Stimulated activated naive B cell treated with anti-CD40 and anti-IgM and Interleukin-4, amounts not matched to agents 10 μg/mL and 1 μg/mL and 100 μg/mL, for 72 hours (primary cell): Measurements from ENCODE around the gene NUP43.
A peak's percentile ranks its signal among the peaks of the same experiment; 100 is the strongest.

Experiments used
- ATAC-seq, 2 donors: fragments of 150-1000 bp; cut with Tn5 transposase; replicated peaks; 2 replicates each; pipeline ENCODE4 v1.10.0; 2021; ENCODE audit warnings: moderate library complexity in 1 of 2
- DNase-seq: peaks from one replicate; pipeline ENCODE4 v3.0.0; 2021
- H3K27ac Mint-ChIP-seq: one replicate; pipeline ENCODE4 v1.8.0; 2022; ENCODE audit warnings: mild to moderate bottlenecking, mixed read lengths
- H3K27me3 Mint-ChIP-seq, 2 donors: one replicate each; pipeline ENCODE4 v1.8.0; 2022; ENCODE audit warnings: mixed read lengths in 2 of 2
- H3K36me3 Mint-ChIP-seq, 2 donors: one replicate each; pipeline ENCODE4 v1.8.0; 2022; ENCODE audit warnings: mixed read lengths in 2 of 2, mild to moderate bottlenecking in 1 of 2
- H3K4me1 Mint-ChIP-seq, 2 donors: one replicate each; pipeline ENCODE4 v1.8.0; 2022; ENCODE audit warnings: mixed read lengths in 2 of 2, mild to moderate bottlenecking in 1 of 2
- H3K4me3 Mint-ChIP-seq, 2 donors: one replicate each; pipeline ENCODE4 v1.8.0; 2022; ENCODE audit warnings: mild to moderate bottlenecking in 2 of 2, mixed read lengths in 2 of 2, moderate library complexity in 1 of 2
- H3K9me3 Mint-ChIP-seq, 2 donors: one replicate each; pipeline ENCODE4 v1.8.0; 2022; ENCODE audit warnings: mixed read lengths in 2 of 2, mild to moderate bottlenecking in 1 of 2

Gene NUP43

GRCh38 chr6:149727793-149728498, 18.4 kb downstream of the NUP43 start:
- Mint-ChIP-seq H3K4me1 (peaks cover 8 to 22% of the 10 kb centered on the region in 2 donors), H3K9me3 (no peaks in the 10 kb centered on the region), H3K27ac (no peak overlapping the region), H3K27me3 (no peaks in the 10 kb centered on the region), H3K4me3 (no peak overlapping the region), H3K36me3 (peaks cover 25 to 46% of the 10 kb centered on the region in 2 donors)
- DNase-seq (no peak), ATAC-seq (no peak)

- Mint-ChIP-seq H3K36me3 (peaks cover 22 to 40% of the 10 kb centered on the region in 2 donors), H3K4me1 (peaks cover 8 to 22% of the 10 kb centered on the region in 2 donors), H3K27me3 (no peaks in the 10 kb centered on the region), H3K9me3 (no peaks in the 10 kb centered on the region), H3K27ac (no peak overlapping the region), H3K4me3 (no peak overlapping the region)
- no peak for ATAC-seq
- DNase-seq = no peak
Measured at GRCh38 chr6:149725785-149726184, 20.5 kb downstream of the NUP43 start.

GRCh38 chr6:149723771-149724417, 22.4 kb downstream of the NUP43 start:
- DNase-seq (no peak), ATAC-seq (peak; percentile 83 to 93)
- Mint-ChIP-seq H3K9me3 (no peaks in the 10 kb centered on the region), H3K4me3 (no peak overlapping the region), H3K4me1 (peaks cover 8 to 13% of the 10 kb centered on the region in 2 donors), H3K36me3 (peaks cover 18 to 33% of the 10 kb centered on the region in 2 donors), H3K27me3 (no peaks in the 10 kb centered on the region), H3K27ac (no peak overlapping the region)

GRCh38 chr6:149723262-149723661, 23.1 kb downstream of the NUP43 start:
- Mint-ChIP-seq H3K4me3 (no peak overlapping the region), H3K36me3 (peaks cover 12 to 27% of the 10 kb centered on the region in 2 donors), H3K27me3 (no peaks in the 10 kb centered on the region), H3K27ac (no peak overlapping the region), H3K4me1 (peaks cover 2 to 7% of the 10 kb centered on the region in 2 donors), H3K9me3 (no peaks in the 10 kb centered on the region)
- ATAC-seq = no peak
- no peak for DNase-seq

- H3K36me3 Mint-ChIP-seq = peaks cover 10 to 14% of the 10 kb centered on the region in 2 donors
- peaks cover 5 to 21% of the 10 kb centered on the region in 2 donors for H3K4me1 Mint-ChIP-seq
- H3K27ac Mint-ChIP-seq = no peak overlapping the region
- no peak for ATAC-seq
- H3K9me3 Mint-ChIP-seq = no peaks in the 10 kb centered on the region
- DNase-seq = no peak
- no peak overlapping the region for H3K4me3 Mint-ChIP-seq
- no peaks in the 10 kb centered on the region for H3K27me3 Mint-ChIP-seq
Measured at GRCh38 chr6:149719531-149719930, 26.8 kb downstream of the NUP43 start.

GRCh38 chr6:149717588-149718458, 28.5 kb downstream of the NUP43 start, which contains the start of gene LATS1:
Gene LATS1 (minus strand): TSS chr6:149718101. CDS start chr6:149702126, 15,975 bp downstream.
- Mint-ChIP-seq H3K4me3 (peak within 1 kb of the TSS; percentile 96 to 99), H3K9me3 (no peaks in the 10 kb centered on the region), H3K4me1 (peaks cover 3 to 21% of the 10 kb centered on the region in 2 donors), H3K36me3 (peaks cover 2 to 5% of the 10 kb centered on the region in 2 donors), H3K27me3 (no peaks in the 10 kb centered on the region), H3K27ac (peak within 1 kb of the TSS; percentile 97)
- peak; percentile 88 for DNase-seq
- peak; percentile 94 to 96 for ATAC-seq

GRCh38 chr6:149717255-149717587, 29.1 kb downstream of the NUP43 start:
- no peak for ATAC-seq
- no peaks in the 10 kb centered on the region for H3K27me3 Mint-ChIP-seq
- DNase-seq = no peak
- H3K36me3 Mint-ChIP-seq = peaks cover 2 to 5% of the 10 kb centered on the region in 2 donors
- no peaks in the 10 kb centered on the region for H3K9me3 Mint-ChIP-seq
- peak overlapping the region; percentile 96 to 99 for H3K4me3 Mint-ChIP-seq
- H3K4me1 Mint-ChIP-seq = peaks cover 3 to 21% of the 10 kb centered on the region in 2 donors
- H3K27ac Mint-ChIP-seq = peak overlapping the region; percentile 97

- Mint-ChIP-seq H3K4me1 (peaks cover 7 to 27% of the 10 kb centered on the region in 2 donors), H3K27me3 (no peaks in the 10 kb centered on the region), H3K27ac (peak overlapping the region; percentile 37), H3K9me3 (no peaks in the 10 kb centered on the region), H3K4me3 (peak overlapping the region; percentile 77 to 96), H3K36me3 (peaks cover 2 to 10% of the 10 kb centered on the region in 2 donors)
- no peak for DNase-seq
- ATAC-seq = no peak
Measured at GRCh38 chr6:149716181-149716963, 30.0 kb downstream of the NUP43 start.

- Mint-ChIP-seq H3K27me3 (no peaks in the 10 kb centered on the region), H3K27ac (no peak overlapping the region), H3K4me3 (no peak overlapping the region), H3K4me1 (peaks cover 18 to 43% of the 10 kb centered on the region in 2 donors), H3K36me3 (peaks cover 2 to 11% of the 10 kb centered on the region in 2 donors), H3K9me3 (no peaks in the 10 kb centered on the region)
- no peak for ATAC-seq
- DNase-seq = no peak
Measured at GRCh38 chr6:149714442-149714841, 31.9 kb downstream of the NUP43 start.

GRCh38 chr6:149711711-149712110, 34.6 kb downstream of the NUP43 start:
- Mint-ChIP-seq H3K9me3 (no peaks in the 10 kb centered on the region), H3K36me3 (peaks cover under 1 to 9% of the 10 kb centered on the region in 2 donors), H3K4me1 (peaks cover 28 to 61% of the 10 kb centered on the region in 2 donors), H3K4me3 (no peak overlapping the region), H3K27me3 (no peaks in the 10 kb centered on the region), H3K27ac (peak overlapping the region; percentile 20)
- DNase-seq (no peak), ATAC-seq (no peak)

GRCh38 chr6:149701714-149702113, 44.6 kb downstream of the NUP43 start:
- Mint-ChIP-seq H3K27ac (no peak overlapping the region), H3K27me3 (no peaks in the 10 kb centered on the region), H3K4me1 (peaks cover 10 to 12% of the 10 kb centered on the region in 2 donors), H3K9me3 (no peaks in the 10 kb centered on the region), H3K36me3 (peaks cover 9 to 11% of the 10 kb centered on the region in 2 donors), H3K4me3 (no peak overlapping the region)
- DNase-seq (no peak), ATAC-seq (no peak)

- H3K4me1 Mint-ChIP-seq = peaks cover 0 to 1% of the 10 kb centered on the region in 2 donors
- peaks cover 2 to 4% of the 10 kb centered on the region in 2 donors for H3K36me3 Mint-ChIP-seq
- H3K4me3 Mint-ChIP-seq = no peak overlapping the region
- H3K27me3 Mint-ChIP-seq = no peaks in the 10 kb centered on the region
- H3K9me3 Mint-ChIP-seq = no peaks in the 10 kb centered on the region
- ATAC-seq (no peak), DNase-seq (no peak)
- H3K27ac Mint-ChIP-seq = no peak overlapping the region
Measured at GRCh38 chr6:149699150-149699549, 47.2 kb downstream of the NUP43 start.

GRCh38 chr6:149698175-149698574, 48.2 kb downstream of the NUP43 start:
- H3K4me1 Mint-ChIP-seq = no peaks in the 10 kb centered on the region
- ATAC-seq (no peak), DNase-seq (no peak)
- no peak overlapping the region for H3K27ac Mint-ChIP-seq
- no peak overlapping the region for H3K4me3 Mint-ChIP-seq
- no peaks in the 10 kb centered on the region for H3K9me3 Mint-ChIP-seq
- peaks cover 2 to 4% of the 10 kb centered on the region in 2 donors for H3K36me3 Mint-ChIP-seq
- no peaks in the 10 kb centered on the region for H3K27me3 Mint-ChIP-seq

GRCh38 chr6:149696901-149697300, 49.4 kb downstream of the NUP43 start:
- DNase-seq (no peak), ATAC-seq (no peak)
- H3K4me3 Mint-ChIP-seq = no peak overlapping the region
- H3K27ac Mint-ChIP-seq = no peak overlapping the region
- H3K27me3 Mint-ChIP-seq = no peaks in the 10 kb centered on the region
- H3K9me3 Mint-ChIP-seq = no peaks in the 10 kb centered on the region
- peaks cover 2 to 11% of the 10 kb centered on the region in 2 donors for H3K36me3 Mint-ChIP-seq
- H3K4me1 Mint-ChIP-seq = no peaks in the 10 kb centered on the region
